ENCODE data around the gene EEF1G. TPM values are rescaled to one million over a fixed set of nuclear protein-coding genes. Genes with fewer than 3 reads are reported as not detected.

EEF1G gene
- total RNA-seq, 1 experiment from 2014 or later = 1,667 TPM

DNA sequence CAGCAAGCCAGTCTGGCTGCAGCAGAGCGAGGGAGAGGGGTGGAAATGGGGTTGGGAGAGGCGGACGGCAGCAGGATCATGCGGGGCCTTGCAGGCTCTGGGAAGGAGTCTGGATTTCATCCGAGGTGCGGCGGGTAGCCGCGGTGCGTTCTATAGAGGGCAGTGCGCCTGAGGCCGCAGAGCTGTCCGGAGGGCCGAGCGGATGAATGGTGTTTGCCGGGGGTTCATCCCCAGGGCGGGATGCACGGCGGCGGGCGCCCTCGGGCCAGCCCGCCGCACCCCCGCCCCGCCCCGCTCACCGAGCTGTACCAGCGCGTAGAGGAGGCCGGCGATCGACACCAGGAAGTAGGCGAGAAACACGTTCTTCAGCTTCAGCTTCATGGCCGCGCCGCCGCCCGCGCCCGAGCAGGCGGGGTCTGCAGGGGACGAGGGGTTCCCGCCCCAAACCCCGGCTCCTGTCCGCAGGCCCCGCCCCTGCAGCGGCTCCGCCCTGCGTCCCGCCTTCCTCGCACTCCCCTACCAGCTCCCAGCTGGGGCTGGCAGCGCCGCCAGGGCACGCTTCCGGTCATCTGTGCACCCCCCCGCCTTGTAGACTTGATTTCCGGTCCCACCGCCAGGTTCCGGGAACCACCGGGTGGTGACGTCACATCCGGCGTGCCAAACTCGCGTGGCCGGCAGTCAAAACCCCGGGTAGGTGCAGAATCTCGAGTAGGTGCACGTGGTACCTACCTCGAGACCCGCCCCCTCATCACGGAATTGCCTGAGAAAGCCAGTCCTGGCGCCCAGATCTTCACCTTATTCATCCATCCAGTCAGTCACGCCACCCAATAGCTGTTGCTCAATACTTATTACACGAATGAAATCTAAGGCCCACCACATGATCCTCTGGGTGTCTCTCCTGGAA, 48.1 kb upstream of the EEF1G start, which contains the start of gene B3GAT3 (continued):
- TF ChIP-seq ZNF532 (CRISPR knock-in tag; IDR thresholded peaks at IDR 0.05; ENCODE audit: borderline replicate concordance) (no peak), ESRRA (CRISPR knock-in tag; IDR thresholded peaks at IDR 0.05; ENCODE audit: borderline replicate concordance) (no peak), TP53 (CRISPR knock-in tag; IDR thresholded peaks at IDR 0.05) (no peak), SP1 (CRISPR knock-in tag; conservative IDR thresholded peaks at IDR 0.05) (peak; percentile 96), KAT7 (CRISPR knock-in tag; IDR thresholded peaks at IDR 0.05; ENCODE audit: borderline replicate concordance) (no peak), NFE2L1 (CRISPR knock-in tag; IDR thresholded peaks at IDR 0.05) (peak; percentile 74; the same call in 1 of the 2 replicates), JAZF1 (CRISPR knock-in tag; IDR thresholded peaks at IDR 0.05) (no peak), OVOL2 (CRISPR knock-in tag; IDR thresholded peaks at IDR 0.05; ENCODE audit: borderline replicate concordance) (no peak), GABPB1 (CRISPR knock-in tag; IDR thresholded peaks at IDR 0.05) (peak; percentile 88), USF1 (CRISPR knock-in tag; IDR thresholded peaks at IDR 0.05) (peak; percentile 80), NR3C1 (CRISPR knock-in tag; conservative IDR thresholded peaks at IDR 0.05; ENCODE audit: low read depth) (0 out of 2 replicates have a peak, but pooled peaks have one; percentile 43), ETV6 (CRISPR knock-in tag; IDR thresholded peaks at IDR 0.05) (peak; percentile 96), E2F5 (CRISPR knock-in tag; IDR thresholded peaks at IDR 0.05) (peak; percentile 93), TEAD1 (CRISPR knock-in tag; IDR thresholded peaks at IDR 0.05) (peak; percentile 69; the same call in 1 of the 2 replicates), GRHL2 (CRISPR knock-in tag; IDR thresholded peaks at IDR 0.05; ENCODE audit: insufficient replicate concordance, severe bottlenecking) (no peak), CDX4 (CRISPR knock-in tag; IDR thresholded peaks at IDR 0.05; ENCODE audit: borderline replicate concordance) (no peak), CREB1 (CRISPR knock-in tag; IDR thresholded peaks at IDR 0.05) (0 out of 2 replicates have a peak, but pooled peaks have one; percentile 57), ATF2 (CRISPR knock-in tag; IDR thresholded peaks at IDR 0.05; ENCODE audit: borderline replicate concordance, low read depth) (no peak), ZNF423 (CRISPR knock-in tag; IDR thresholded peaks at IDR 0.05) (0 out of 2 replicates have a peak, but pooled peaks have one; percentile 13), IRF2 (CRISPR knock-in tag; IDR thresholded peaks at IDR 0.05; ENCODE audit: borderline replicate concordance, low read depth) (no peak), ZNF671 (CRISPR knock-in tag; IDR thresholded peaks at IDR 0.05) (no peak), ZNF232 (CRISPR knock-in tag; IDR thresholded peaks at IDR 0.05) (no peak), ZNF396 (CRISPR knock-in tag; IDR thresholded peaks at IDR 0.05; ENCODE audit: borderline replicate concordance) (no peak), USF2 (CRISPR knock-in tag; IDR thresholded peaks at IDR 0.05) (peak; percentile 83), RORB (CRISPR knock-in tag; IDR thresholded peaks at IDR 0.05) (no peak)
- TF ChIP-seq, protein P1, sequence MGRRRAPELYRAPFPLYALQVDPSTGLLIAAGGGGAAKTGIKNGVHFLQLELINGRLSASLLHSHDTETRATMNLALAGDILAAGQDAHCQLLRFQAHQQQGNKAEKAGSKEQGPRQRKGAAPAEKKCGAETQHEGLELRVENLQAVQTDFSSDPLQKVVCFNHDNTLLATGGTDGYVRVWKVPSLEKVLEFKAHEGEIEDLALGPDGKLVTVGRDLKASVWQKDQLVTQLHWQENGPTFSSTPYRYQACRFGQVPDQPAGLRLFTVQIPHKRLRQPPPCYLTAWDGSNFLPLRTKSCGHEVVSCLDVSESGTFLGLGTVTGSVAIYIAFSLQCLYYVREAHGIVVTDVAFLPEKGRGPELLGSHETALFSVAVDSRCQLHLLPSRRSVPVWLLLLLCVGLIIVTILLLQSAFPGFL (CRISPR knock-in tag; IDR thresholded peaks at IDR 0.05; ENCODE audit: borderline replicate concordance) = no peak
- TF ChIP-seq, protein P2, sequence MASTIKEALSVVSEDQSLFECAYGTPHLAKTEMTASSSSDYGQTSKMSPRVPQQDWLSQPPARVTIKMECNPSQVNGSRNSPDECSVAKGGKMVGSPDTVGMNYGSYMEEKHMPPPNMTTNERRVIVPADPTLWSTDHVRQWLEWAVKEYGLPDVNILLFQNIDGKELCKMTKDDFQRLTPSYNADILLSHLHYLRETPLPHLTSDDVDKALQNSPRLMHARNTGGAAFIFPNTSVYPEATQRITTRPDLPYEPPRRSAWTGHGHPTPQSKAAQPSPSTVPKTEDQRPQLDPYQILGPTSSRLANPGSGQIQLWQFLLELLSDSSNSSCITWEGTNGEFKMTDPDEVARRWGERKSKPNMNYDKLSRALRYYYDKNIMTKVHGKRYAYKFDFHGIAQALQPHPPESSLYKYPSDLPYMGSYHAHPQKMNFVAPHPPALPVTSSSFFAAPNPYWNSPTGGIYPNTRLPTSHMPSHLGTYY (CRISPR knock-in tag; IDR thresholded peaks at IDR 0.05) = 0 out of 2 replicates have a peak, but pooled peaks have one; percentile 27

Measured in WTC11 (cell line).